Colonic mucosa (tissue), 4 donors: ENCODE measurements around the gene ELP6. TPM values are rescaled to one million over a fixed set of nuclear protein-coding genes. Genes with fewer than 3 reads are reported as not detected.
"Not testable (repeated sequence)": the region's sequence is repeated elsewhere in the genome, so short reads cannot be mapped to it uniquely, and the experiment has no call there.

ENCODE experiments used
- DNase-seq: peaks from one replicate; pipeline ENCODE4 v3.0.0-alpha.2; 2020
- H3K27ac ChIP-seq: fragments of 200-600 bp; one replicate; pipeline ENCODE4 v1.8.0; 2021
- H3K27me3 ChIP-seq: fragments of 200-600 bp; one replicate; pipeline ENCODE4 v1.8.0; 2021
- H3K36me3 ChIP-seq: fragments of 200-600 bp; one replicate; pipeline ENCODE4 v1.8.0; 2021
- H3K4me1 ChIP-seq: fragments of 200-600 bp; one replicate; pipeline ENCODE4 v1.8.0; 2021; ENCODE audit warnings: mild to moderate bottlenecking
- H3K4me3 ChIP-seq: fragments of 200-600 bp; one replicate; pipeline ENCODE4 v1.8.0; 2021
- H3K9ac ChIP-seq, 2 donors: one replicate each; pipeline ENCODE4 v1.7.0; 2013; ENCODE audit warnings: control low read depth in 2 of 2, low read depth in 2 of 2, low read length in 2 of 2
- H3K9me3 ChIP-seq: fragments of 200-600 bp; one replicate; pipeline ENCODE4 v1.8.0; 2021
- intact Hi-C: fragments of 100-400 bp; cut with DNase I; formaldehyde crosslinking; loops from one replicate; pipeline ENCODE4 v1.14.1; 2022
- total RNA-seq, 2 donors: library from RNA; stranded (reverse); fragmentation: NEBNext Ultra II Directional in 1 of 2; extraction: Animal tissue kit (Norgen Biotek cat#: 25700) in 1 of 2; gene quantifications; one replicate each; pipeline ENCODE4 v1.2.1, GENCODE V29; 2021
- TF ChIP-seq, protein P1 (sequence below): fragments of 200-600 bp; IDR thresholded peaks from one replicate; pipeline ENCODE4 v1.8.0; 2022; ENCODE audit warnings: antibody characterized with exemption, mild to moderate bottlenecking
- donor health status: healthy.
- donor health status: DM: no; HTN: no; CAD: no.
- donor health status: DM: no; HTN: no; CAD: no.

ELP6 gene
- total RNA-seq, 2 donors from 2014 or later: 16.1 to 37.6 TPM

DNA sequence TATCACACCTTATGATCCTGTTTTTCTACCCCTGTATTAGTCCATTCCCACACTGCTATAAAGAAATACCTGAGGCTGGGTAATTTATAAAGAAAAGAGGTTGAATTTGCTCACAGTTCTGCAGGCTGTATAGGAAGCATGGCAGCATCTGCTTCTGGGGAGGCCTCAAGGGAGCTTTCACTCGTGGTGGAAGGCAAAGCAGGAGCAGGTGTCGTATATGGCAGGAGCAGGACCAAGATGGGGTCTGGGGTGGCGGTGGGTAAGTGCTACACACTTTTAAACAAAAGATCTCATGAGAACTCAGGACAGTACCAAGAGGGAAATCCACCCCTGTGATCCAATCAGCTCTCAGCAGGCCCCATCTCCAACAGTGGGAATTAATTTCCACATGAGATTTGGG, 22.3 kb downstream of the ELP6 start:
- H3K36me3 ChIP-seq: no peaks in the 10 kb centered on the region
- intact Hi-C loops: no loop called here
- TF ChIP-seq, protein P1, sequence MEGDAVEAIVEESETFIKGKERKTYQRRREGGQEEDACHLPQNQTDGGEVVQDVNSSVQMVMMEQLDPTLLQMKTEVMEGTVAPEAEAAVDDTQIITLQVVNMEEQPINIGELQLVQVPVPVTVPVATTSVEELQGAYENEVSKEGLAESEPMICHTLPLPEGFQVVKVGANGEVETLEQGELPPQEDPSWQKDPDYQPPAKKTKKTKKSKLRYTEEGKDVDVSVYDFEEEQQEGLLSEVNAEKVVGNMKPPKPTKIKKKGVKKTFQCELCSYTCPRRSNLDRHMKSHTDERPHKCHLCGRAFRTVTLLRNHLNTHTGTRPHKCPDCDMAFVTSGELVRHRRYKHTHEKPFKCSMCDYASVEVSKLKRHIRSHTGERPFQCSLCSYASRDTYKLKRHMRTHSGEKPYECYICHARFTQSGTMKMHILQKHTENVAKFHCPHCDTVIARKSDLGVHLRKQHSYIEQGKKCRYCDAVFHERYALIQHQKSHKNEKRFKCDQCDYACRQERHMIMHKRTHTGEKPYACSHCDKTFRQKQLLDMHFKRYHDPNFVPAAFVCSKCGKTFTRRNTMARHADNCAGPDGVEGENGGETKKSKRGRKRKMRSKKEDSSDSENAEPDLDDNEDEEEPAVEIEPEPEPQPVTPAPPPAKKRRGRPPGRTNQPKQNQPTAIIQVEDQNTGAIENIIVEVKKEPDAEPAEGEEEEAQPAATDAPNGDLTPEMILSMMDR: no peak
- H3K9me3 ChIP-seq: no peaks in the 10 kb centered on the region
- DNase-seq: no peak
- no peaks in the 10 kb centered on the region for H3K27me3 ChIP-seq
- H3K9ac ChIP-seq: no peak overlapping the region
- no peaks in the 10 kb centered on the region for H3K4me1 ChIP-seq
- no peak overlapping the region for H3K27ac ChIP-seq
- no peak overlapping the region for H3K4me3 ChIP-seq

DNA sequence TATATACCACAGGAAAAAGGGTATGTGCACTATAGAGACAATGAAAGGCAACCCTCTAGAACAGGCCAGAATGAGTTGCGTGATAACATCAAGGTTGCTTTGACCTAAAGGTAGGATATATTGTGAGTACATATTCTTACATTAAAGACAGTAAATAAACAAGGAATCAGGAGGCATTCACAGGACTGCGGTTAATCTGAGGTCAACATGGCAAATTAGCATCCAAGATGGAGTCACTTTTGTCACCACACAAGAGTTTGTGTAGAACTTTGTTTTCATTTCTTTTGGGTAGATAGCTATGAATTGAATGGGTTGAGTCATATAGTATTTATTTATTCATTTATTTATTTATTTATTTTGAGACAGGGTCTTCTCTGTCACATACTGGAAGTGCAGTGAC, 26.2 kb downstream of the ELP6 start:
- intact Hi-C loops: no loop called here
- Histone ChIP-seq H3K9me3 (no peaks in the 10 kb centered on the region), H3K36me3 (no peaks in the 10 kb centered on the region), H3K27ac (no peak overlapping the region), H3K4me3 (no peak overlapping the region), H3K27me3 (no peaks in the 10 kb centered on the region), H3K4me1 (no peaks in the 10 kb centered on the region), H3K9ac (no peak overlapping the region)
- TF ChIP-seq, protein P1: no peak
- DNase-seq: no peak

- H3K27ac ChIP-seq: no peak overlapping the region
- intact Hi-C loops: no loop called here
- H3K36me3 ChIP-seq: no peaks in the 10 kb centered on the region
- TF ChIP-seq, protein P1: no peak
- no peak for DNase-seq
- H3K9ac ChIP-seq: no peak overlapping the region
- H3K4me3 ChIP-seq: no peak overlapping the region
- no peaks in the 10 kb centered on the region for H3K4me1 ChIP-seq
- H3K27me3 ChIP-seq: no peaks in the 10 kb centered on the region
- H3K9me3 ChIP-seq: no peaks in the 10 kb centered on the region
Measured at GRCh38 chr3:47485812-47486211, 27.7 kb downstream of the ELP6 start.

DNA sequence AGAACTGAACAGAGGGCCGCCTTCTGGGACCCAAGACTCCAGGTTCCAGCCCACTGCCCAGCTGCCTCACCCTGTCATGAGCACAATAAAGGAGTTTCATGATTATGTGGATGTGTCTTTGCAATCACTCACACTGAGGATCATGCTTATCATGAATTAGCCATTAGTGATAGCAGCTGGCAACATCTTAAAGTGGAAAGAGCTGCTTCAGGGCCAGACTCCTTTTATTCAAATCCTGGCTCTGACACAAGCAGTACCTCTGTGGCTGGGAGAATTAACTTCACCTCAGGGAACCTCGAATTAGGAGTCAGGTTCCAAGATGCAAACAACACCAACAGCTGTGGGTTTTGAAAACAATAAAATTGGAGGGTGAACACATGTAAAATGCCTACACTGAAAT, 31.1 kb downstream of the ELP6 start:
- no peaks in the 10 kb centered on the region for H3K36me3 ChIP-seq
- DNase-seq: no peak
- H3K9me3 ChIP-seq: no peaks in the 10 kb centered on the region
- intact Hi-C loops: no loop called here
- no peak overlapping the region for H3K9ac ChIP-seq
- H3K27me3 ChIP-seq: no peaks in the 10 kb centered on the region
- no peak overlapping the region for H3K4me3 ChIP-seq
- no peaks in the 10 kb centered on the region for H3K4me1 ChIP-seq
- TF ChIP-seq, protein P1: no peak
- no peak overlapping the region for H3K27ac ChIP-seq

DNA sequence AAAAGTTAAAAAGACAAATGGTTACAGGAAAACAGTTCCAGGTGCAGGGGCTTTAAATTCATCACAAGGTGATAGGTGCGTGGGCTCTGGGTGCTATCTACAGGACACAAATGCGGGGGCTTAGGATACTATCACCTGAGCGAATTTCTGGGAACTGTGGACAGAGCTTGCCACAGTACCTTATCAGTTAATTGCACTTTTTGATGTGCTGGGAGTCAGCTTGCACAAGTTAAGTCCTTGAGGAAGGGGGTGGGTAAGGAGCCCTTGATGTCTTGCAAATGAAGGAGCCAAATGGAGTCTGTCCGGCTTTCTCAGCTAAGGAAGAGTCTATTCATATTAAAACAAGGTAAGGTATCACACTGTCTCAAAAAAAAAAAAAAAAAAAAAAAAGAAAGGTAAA, 31.7 kb downstream of the ELP6 start:
- H3K4me3 ChIP-seq, H3K36me3 ChIP-seq, intact Hi-C loops, H3K27me3 ChIP-seq, H3K9ac ChIP-seq, H3K9me3 ChIP-seq, H3K4me1 ChIP-seq, DNase-seq, H3K27ac ChIP-seq: not testable (repeated sequence)

DNA sequence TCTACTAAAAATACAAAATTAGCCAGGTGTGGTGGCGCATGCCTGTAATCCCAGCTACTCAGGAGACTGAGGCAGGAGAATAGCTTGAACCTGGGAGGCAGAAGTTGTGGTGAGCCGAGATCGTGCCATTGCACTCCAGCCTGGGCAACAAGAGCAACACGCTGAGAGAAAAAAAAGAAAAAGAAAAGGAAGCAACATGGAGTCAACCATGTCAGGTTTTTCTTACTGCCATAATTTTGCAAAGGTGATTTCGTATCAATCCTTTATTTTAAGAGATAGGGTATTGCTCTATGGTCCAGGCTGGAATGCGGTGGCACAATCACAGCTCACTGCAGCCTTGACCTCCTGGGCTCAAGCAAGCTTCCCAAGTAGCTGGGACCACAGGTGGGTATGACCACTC, 33.2 kb downstream of the ELP6 start:
- H3K4me1 ChIP-seq, H3K9ac ChIP-seq, H3K27ac ChIP-seq, H3K4me3 ChIP-seq, H3K9me3 ChIP-seq, H3K36me3 ChIP-seq, H3K27me3 ChIP-seq, DNase-seq, intact Hi-C loops: not testable (repeated sequence)

- H3K36me3 ChIP-seq: no peaks in the 10 kb centered on the region
- H3K9me3 ChIP-seq: no peaks in the 10 kb centered on the region
- peaks cover 5% of the 10 kb centered on the region for H3K4me1 ChIP-seq
- H3K9ac ChIP-seq: no peak overlapping the region
- H3K4me3 ChIP-seq: no peak overlapping the region
- intact Hi-C loops: no loop called here
- no peak for DNase-seq
- no peaks in the 10 kb centered on the region for H3K27me3 ChIP-seq
- no peak overlapping the region for H3K27ac ChIP-seq
- TF ChIP-seq, protein P1: no peak
Measured at GRCh38 chr3:47479826-47480160, 33.7 kb downstream of the ELP6 start.
